H7 (cell line): Measurements from ENCODE around the gene GNG12. TPM values are rescaled to one million over a fixed set of nuclear protein-coding genes. Genes with fewer than 3 reads are reported as not detected.

ENCODE experiments used
- DNase-seq: peaks from one replicate; pipeline ENCODE4 v3.0.0; 2012
- H3K27me3 ChIP-seq: 2 replicates; pipeline ENCODE4 v1.6.0; 2011; ENCODE audit warnings: mild to moderate bottlenecking, low read length; ENCODE audit not compliant: control insufficient read depth, insufficient read depth
- H3K36me3 ChIP-seq: replicated peaks from 2 replicates; pipeline ENCODE4 v1.5.1; 2011; ENCODE audit warnings: low read length; ENCODE audit not compliant: control insufficient read depth, insufficient read depth
- H3K4me3 ChIP-seq: 2 replicates; pipeline ENCODE4 v1.5.1; 2011; ENCODE audit warnings: low read depth, mild to moderate bottlenecking, control low read depth, low read length, moderate library complexity; ENCODE audit not compliant: insufficient read depth
- total RNA-seq: library from RNA; depleted of rRNA; stranded (reverse); fragments of >200 nt; shearing (Covaris generic); gene quantifications from 2 replicates; pipeline ENCODE4 v1.2.3, GENCODE V29; 2014

The GNG12 gene
- total RNA-seq, 1 experiment from 2014 or later: 42.8 TPM

GRCh38 chr1:67701876-67702275 lies 131.4 kb downstream of the GNG12 start:
- Histone ChIP-seq H3K4me3 (no peak overlapping the region), H3K36me3 (no peaks in the 10 kb centered on the region), H3K27me3 (no peaks in the 10 kb centered on the region)
- no peak for DNase-seq

DNA sequence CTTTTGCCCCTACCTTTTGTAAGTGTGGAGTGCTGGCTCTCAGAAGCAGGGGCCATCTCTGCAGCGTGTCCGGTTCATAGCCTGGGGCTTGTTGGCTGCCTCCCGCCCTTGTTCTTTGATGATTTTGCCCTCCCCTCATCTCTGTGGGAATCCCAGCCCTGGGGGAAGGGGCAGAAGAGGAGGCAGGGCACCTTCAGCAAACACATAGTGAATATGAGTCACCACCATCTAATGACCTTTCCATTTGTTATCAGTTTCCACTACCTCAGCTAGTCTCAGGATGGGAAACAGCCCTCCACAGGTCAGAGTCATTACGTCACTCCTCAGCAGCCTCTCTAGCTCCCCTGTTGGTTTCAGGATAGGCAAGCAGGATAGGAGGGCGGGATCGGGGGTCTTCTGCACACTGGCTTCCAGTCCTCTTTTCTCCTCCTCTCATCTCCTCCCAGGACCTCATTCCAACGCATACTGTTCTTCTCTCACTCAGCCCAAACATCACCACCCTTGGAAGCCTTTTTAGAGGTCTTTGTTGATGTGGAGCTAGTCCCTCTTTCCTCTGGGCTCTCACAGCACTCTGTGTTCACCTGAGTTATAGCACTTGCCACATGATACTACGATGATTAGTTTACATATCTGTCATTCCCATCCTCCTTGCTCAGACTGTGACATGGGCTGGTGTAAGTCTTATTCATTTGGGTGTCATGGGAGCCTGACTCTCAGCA lies 132.4 kb downstream of the GNG12 start:
- Histone ChIP-seq H3K27me3 (no peaks in the 10 kb centered on the region), H3K4me3 (no peak overlapping the region), H3K36me3 (no peaks in the 10 kb centered on the region)
- DNase-seq: peak; percentile 73

DNA sequence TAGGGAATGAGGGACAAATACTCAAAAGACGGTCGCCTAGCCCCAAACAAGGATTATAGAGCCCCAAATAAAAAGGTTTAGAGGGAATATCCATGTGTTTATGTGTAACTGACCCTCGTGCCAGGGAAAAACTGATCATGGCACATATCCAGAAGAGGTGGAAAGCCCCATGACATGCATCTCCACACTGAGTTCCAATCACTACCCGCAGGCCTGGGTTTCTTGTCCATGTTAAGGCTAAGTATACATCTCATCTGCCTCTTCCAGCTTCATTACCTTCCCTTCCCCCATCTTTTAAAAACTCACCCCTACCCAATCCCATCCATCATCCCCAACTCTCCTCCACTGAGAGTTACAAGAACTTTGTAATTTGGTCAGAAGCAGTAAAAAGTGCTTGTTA lies 133.0 kb downstream of the GNG12 start:
- H3K27me3 ChIP-seq: no peaks in the 10 kb centered on the region
- H3K36me3 ChIP-seq: no peaks in the 10 kb centered on the region
- no peak for DNase-seq

DNA sequence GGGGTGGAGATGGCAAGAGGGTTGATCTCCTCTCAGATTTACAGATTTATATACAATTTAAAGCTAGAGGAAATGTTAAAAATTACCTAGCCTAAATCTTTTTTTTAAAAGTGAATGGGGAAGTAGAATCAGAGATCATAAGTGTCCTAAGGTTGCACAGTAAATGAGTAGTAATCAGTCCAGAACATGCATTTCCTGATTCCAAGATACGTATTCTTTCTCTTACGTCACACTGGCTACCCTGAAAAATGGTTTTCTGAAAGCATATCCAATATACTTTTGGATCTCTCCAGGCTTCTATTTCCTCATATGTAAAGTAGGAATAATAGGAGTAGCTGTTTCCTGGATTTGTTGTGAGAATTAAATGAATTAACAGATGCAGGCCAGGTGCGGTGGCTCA lies 136.6 kb downstream of the GNG12 start:
- Histone ChIP-seq H3K4me3 (no peak overlapping the region), H3K36me3 (no peaks in the 10 kb centered on the region), H3K27me3 (no peaks in the 10 kb centered on the region)
- no peak for DNase-seq

More for the DNA sequence above, 133.0 kb downstream of the GNG12 start:
- H3K4me3 ChIP-seq: no peak overlapping the region

DNA sequence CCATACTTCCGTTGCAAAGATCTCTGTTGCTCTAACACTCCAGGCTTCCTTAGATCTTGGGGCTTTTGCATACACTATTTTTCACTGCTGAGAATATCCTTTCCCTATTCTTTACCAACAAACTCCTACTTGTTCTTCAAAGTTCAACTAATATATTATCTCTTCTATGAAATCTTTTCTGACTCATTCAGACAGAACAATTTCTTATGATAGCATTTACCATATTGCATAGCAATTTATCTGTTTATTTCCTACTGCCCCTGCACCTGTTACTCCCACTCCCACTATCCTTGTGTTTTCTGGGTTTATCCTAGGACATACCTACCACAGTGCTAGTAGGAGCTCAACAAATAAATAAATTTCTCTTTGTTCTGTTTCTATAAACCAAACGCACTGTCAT lies 137.3 kb downstream of the GNG12 start:
- no peaks in the 10 kb centered on the region for H3K36me3 ChIP-seq
- H3K4me3 ChIP-seq: no peak overlapping the region
- no peak for DNase-seq
- H3K27me3 ChIP-seq: no peaks in the 10 kb centered on the region

DNA sequence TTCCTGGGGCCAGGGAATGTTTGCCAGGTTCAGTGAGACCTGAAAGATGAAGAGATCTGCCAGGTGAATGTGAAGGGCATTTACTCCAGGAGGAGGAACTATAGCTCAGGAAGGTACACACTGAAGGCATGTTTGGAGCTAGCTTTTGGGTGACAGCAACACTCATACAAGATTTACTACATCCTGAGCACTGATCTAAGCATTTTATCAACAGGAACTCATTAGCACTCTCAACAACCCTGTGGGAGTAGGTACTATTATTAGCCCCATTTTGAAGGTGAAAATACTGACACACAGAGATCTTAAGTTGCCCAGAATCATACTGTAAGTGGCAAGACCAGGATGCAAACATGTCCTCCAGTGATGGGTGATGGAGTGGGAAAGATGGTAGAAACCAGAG lies 141.6 kb downstream of the GNG12 start:
- Histone ChIP-seq H3K36me3 (peaks cover 7% of the 10 kb centered on the region), H3K27me3 (no peaks in the 10 kb centered on the region), H3K4me3 (no peak overlapping the region)
- DNase-seq: no peak

GRCh38 chr1:67690411-67690810 lies 142.9 kb downstream of the GNG12 start:
- H3K4me3 ChIP-seq: no peak overlapping the region
- no peak for DNase-seq
- no peaks in the 10 kb centered on the region for H3K27me3 ChIP-seq
- peaks cover 7% of the 10 kb centered on the region for H3K36me3 ChIP-seq

- Histone ChIP-seq H3K27me3 (no peaks in the 10 kb centered on the region), H3K4me3 (no peak overlapping the region), H3K36me3 (peaks cover 7% of the 10 kb centered on the region)
- no peak for DNase-seq
These were observed 143.3 kb downstream of the GNG12 start for GRCh38 chr1:67690018-67690363.

DNA sequence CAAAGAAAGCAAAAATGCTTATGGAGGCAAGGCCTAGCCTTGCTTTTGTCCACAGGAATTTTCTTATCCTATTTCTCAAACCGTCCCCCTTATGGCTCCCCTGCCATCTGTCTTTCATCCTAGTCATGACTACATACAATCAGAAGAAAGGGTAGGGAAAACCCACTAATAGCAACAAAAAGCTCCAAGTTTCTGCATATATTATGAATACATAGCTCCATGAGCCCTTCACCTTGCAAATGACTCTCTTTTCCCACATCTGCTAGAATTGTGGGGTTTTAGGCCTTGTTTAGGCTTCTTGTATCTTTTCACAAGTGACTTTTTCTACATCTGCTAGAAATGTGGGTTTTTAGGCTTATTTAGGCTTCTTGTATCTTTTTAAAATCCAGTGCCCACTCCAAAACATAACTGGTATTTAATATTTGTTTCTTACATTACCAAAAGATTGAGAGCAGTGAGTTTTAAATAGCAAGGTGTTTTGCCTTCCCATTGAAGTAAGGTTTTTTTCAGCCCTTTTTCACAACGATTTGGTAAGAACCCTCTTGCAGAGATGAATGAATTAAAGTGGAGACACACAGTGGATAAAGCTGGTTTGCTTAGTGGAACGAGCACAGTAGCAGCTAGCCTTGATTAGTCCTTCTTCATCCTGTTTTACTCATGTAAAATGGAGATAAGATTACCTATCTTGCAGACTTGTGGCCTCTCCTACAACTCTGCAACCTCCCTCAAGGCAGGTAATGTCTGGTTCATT lies 143.8 kb downstream of the GNG12 start:
- Histone ChIP-seq H3K36me3 (peaks cover 7% of the 10 kb centered on the region), H3K4me3 (no peak overlapping the region), H3K27me3 (no peaks in the 10 kb centered on the region)
- no peak for DNase-seq

- no peak for DNase-seq
- no peak overlapping the region for H3K4me3 ChIP-seq
- no peaks in the 10 kb centered on the region for H3K27me3 ChIP-seq
- H3K36me3 ChIP-seq: peaks cover 7% of the 10 kb centered on the region
These were observed 144.6 kb downstream of the GNG12 start for GRCh38 chr1:67688526-67689219.

- no peak overlapping the region for H3K4me3 ChIP-seq
- no peak for DNase-seq
- no peaks in the 10 kb centered on the region for H3K27me3 ChIP-seq
- H3K36me3 ChIP-seq: peaks cover 7% of the 10 kb centered on the region
These were observed 145.6 kb downstream of the GNG12 start for GRCh38 chr1:67687649-67688048.

GRCh38 chr1:67687198-67687545 lies 146.1 kb downstream of the GNG12 start:
- Histone ChIP-seq H3K4me3 (peak overlapping the region; percentile 98), H3K27me3 (no peaks in the 10 kb centered on the region), H3K36me3 (peaks cover 7% of the 10 kb centered on the region)
- no peak for DNase-seq

DNA sequence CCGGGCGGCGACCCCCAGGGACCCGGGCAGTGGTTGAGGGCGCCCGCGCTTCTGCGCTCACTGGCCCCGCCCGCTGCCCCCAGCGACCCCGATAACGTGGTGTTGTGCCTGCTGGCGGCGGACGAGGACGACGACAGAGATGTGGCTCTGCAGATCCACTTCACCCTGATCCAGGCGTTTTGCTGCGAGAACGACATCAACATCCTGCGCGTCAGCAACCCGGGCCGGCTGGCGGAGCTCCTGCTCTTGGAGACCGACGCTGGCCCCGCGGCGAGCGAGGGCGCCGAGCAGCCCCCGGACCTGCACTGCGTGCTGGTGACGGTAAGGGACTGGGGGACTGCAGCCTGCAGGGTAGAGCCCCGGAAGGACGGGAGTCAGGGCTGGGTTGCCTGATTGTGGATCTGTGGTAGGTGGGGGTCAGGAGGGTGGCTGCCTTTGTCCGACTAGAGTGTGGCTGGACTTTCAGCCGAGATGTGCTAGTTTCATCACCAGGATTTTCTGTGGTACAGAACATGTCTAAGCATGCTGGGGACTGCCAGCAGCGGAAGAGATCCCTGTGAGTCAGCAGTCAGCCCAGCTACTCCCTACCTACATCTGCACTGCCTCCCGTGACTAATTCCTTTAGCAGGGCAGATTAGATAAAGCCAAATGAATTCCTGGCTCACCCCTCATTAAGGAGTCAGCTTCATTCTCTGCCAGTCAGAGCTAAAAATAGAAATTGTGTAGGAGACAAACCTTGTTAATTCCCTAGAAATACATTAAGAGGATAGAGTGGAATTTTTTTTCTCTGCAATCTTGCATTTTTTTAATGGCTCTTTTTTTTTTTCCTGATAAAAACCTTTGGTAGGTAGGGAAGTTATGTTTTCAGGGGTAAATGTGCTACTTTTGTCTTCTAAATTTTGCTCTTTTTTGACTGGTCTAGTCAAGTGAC lies 146.7 kb downstream of the GNG12 start:
- Histone ChIP-seq H3K36me3 (peaks cover 7% of the 10 kb centered on the region), H3K27me3 (no peaks in the 10 kb centered on the region), H3K4me3 (peak overlapping the region; percentile 98)
- DNase-seq: peak; percentile 62

- peak; percentile 74 for DNase-seq
- Histone ChIP-seq H3K27me3 (no peaks in the 10 kb centered on the region), H3K36me3 (peaks cover 7% of the 10 kb centered on the region), H3K4me3 (peak overlapping the region; percentile 98)
These were observed 147.6 kb downstream of the GNG12 start for GRCh38 chr1:67685558-67686266.
